ENCODE data around the gene PAX4. TPM values are rescaled to one million over a fixed set of nuclear protein-coding genes. Genes with fewer than 3 reads are reported as not detected.

PAX4 gene
- total and polyA plus RNA-seq, 9 of the 15 experiments (the other 6 are each of a cell fraction or from before 2014, with no cell fraction given): not detected

DNA sequence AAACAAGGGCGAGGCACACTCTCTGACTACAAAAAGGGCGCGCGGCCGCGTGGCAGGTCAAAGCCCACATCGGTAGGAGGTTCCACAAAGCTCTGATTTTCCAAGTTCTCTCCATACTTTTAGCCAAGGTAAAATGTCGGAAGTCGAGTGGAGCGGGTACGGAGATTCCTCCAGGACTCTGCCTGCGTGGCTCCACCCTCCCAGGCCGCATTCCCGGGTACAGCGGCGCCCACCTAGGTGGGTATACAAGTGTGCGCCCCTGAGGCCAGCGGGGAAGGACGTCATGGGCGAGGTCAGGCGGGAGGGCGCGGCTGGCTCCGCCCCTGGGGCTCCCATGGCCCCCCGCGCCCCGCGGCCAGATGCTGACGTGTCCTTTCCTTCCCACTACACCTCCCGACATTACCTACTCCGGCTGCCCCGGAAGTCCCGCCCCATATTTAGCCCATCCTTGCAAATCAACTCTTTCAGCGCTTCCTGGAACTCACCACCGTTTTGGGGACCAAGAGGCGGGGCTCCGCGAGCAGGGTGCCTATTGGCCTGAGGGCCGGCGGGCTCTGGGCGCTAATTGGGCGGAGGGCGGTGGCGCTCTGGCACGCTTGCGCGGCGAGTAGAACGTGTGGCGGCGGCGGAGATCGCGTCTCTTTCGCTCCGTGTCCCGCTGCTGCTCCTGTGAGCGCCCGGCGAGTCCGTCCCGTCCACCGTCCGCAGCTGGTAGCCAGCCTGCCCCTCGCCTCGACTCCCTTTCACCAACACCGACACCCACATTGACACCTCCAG is 33.8 kb upstream of the PAX4 start, which contains the start of gene SND1 (continued):
- TF ChIP-seq, protein P1, sequence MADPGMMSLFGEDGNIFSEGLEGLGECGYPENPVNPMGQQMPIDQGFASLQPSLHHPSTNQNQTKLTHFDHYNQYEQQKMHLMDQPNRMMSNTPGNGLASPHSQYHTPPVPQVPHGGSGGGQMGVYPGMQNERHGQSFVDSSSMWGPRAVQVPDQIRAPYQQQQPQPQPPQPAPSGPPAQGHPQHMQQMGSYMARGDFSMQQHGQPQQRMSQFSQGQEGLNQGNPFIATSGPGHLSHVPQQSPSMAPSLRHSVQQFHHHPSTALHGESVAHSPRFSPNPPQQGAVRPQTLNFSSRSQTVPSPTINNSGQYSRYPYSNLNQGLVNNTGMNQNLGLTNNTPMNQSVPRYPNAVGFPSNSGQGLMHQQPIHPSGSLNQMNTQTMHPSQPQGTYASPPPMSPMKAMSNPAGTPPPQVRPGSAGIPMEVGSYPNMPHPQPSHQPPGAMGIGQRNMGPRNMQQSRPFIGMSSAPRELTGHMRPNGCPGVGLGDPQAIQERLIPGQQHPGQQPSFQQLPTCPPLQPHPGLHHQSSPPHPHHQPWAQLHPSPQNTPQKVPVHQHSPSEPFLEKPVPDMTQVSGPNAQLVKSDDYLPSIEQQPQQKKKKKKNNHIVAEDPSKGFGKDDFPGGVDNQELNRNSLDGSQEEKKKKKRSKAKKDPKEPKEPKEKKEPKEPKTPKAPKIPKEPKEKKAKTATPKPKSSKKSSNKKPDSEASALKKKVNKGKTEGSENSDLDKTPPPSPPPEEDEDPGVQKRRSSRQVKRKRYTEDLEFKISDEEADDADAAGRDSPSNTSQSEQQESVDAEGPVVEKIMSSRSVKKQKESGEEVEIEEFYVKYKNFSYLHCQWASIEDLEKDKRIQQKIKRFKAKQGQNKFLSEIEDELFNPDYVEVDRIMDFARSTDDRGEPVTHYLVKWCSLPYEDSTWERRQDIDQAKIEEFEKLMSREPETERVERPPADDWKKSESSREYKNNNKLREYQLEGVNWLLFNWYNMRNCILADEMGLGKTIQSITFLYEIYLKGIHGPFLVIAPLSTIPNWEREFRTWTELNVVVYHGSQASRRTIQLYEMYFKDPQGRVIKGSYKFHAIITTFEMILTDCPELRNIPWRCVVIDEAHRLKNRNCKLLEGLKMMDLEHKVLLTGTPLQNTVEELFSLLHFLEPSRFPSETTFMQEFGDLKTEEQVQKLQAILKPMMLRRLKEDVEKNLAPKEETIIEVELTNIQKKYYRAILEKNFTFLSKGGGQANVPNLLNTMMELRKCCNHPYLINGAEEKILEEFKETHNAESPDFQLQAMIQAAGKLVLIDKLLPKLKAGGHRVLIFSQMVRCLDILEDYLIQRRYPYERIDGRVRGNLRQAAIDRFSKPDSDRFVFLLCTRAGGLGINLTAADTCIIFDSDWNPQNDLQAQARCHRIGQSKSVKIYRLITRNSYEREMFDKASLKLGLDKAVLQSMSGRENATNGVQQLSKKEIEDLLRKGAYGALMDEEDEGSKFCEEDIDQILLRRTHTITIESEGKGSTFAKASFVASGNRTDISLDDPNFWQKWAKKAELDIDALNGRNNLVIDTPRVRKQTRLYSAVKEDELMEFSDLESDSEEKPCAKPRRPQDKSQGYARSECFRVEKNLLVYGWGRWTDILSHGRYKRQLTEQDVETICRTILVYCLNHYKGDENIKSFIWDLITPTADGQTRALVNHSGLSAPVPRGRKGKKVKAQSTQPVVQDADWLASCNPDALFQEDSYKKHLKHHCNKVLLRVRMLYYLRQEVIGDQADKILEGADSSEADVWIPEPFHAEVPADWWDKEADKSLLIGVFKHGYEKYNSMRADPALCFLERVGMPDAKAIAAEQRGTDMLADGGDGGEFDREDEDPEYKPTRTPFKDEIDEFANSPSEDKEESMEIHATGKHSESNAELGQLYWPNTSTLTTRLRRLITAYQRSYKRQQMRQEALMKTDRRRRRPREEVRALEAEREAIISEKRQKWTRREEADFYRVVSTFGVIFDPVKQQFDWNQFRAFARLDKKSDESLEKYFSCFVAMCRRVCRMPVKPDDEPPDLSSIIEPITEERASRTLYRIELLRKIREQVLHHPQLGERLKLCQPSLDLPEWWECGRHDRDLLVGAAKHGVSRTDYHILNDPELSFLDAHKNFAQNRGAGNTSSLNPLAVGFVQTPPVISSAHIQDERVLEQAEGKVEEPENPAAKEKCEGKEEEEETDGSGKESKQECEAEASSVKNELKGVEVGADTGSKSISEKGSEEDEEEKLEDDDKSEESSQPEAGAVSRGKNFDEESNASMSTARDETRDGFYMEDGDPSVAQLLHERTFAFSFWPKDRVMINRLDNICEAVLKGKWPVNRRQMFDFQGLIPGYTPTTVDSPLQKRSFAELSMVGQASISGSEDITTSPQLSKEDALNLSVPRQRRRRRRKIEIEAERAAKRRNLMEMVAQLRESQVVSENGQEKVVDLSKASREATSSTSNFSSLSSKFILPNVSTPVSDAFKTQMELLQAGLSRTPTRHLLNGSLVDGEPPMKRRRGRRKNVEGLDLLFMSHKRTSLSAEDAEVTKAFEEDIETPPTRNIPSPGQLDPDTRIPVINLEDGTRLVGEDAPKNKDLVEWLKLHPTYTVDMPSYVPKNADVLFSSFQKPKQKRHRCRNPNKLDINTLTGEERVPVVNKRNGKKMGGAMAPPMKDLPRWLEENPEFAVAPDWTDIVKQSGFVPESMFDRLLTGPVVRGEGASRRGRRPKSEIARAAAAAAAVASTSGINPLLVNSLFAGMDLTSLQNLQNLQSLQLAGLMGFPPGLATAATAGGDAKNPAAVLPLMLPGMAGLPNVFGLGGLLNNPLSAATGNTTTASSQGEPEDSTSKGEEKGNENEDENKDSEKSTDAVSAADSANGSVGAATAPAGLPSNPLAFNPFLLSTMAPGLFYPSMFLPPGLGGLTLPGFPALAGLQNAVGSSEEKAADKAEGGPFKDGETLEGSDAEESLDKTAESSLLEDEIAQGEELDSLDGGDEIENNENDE (IDR thresholded peaks at IDR 0.05; ENCODE audit: low read depth, low read length): peak; percentile 25
- peak; percentile 55 to 61; a peak in 3 of 4 replicates for TF ChIP-seq TEAD1 (CRISPR knock-in tag; IDR thresholded peaks at IDR 0.05)
- no peak for TF ChIP-seq FOXA1 (IDR thresholded peaks at IDR 0.05; ENCODE audit: borderline replicate concordance)
- TF ChIP-seq PHF21A (IDR thresholded peaks at IDR 0.05; ENCODE audit: borderline replicate concordance, low read depth): peak; percentile 80; the same call in 1 of the 2 replicates
- TF ChIP-seq, protein P2, sequence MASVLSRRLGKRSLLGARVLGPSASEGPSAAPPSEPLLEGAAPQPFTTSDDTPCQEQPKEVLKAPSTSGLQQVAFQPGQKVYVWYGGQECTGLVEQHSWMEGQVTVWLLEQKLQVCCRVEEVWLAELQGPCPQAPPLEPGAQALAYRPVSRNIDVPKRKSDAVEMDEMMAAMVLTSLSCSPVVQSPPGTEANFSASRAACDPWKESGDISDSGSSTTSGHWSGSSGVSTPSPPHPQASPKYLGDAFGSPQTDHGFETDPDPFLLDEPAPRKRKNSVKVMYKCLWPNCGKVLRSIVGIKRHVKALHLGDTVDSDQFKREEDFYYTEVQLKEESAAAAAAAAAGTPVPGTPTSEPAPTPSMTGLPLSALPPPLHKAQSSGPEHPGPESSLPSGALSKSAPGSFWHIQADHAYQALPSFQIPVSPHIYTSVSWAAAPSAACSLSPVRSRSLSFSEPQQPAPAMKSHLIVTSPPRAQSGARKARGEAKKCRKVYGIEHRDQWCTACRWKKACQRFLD (CRISPR knock-in tag; IDR thresholded peaks at IDR 0.05): peak; percentile 94
- TF ChIP-seq, protein P3, sequence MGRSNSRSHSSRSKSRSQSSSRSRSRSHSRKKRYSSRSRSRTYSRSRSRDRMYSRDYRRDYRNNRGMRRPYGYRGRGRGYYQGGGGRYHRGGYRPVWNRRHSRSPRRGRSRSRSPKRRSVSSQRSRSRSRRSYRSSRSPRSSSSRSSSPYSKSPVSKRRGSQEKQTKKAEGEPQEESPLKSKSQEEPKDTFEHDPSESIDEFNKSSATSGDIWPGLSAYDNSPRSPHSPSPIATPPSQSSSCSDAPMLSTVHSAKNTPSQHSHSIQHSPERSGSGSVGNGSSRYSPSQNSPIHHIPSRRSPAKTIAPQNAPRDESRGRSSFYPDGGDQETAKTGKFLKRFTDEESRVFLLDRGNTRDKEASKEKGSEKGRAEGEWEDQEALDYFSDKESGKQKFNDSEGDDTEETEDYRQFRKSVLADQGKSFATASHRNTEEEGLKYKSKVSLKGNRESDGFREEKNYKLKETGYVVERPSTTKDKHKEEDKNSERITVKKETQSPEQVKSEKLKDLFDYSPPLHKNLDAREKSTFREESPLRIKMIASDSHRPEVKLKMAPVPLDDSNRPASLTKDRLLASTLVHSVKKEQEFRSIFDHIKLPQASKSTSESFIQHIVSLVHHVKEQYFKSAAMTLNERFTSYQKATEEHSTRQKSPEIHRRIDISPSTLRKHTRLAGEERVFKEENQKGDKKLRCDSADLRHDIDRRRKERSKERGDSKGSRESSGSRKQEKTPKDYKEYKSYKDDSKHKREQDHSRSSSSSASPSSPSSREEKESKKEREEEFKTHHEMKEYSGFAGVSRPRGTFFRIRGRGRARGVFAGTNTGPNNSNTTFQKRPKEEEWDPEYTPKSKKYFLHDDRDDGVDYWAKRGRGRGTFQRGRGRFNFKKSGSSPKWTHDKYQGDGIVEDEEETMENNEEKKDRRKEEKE (IDR thresholded peaks at IDR 0.05; ENCODE audit: borderline replicate concordance in 1 of 2, control insufficient read depth in 1 of 2, low read depth in 2 of 2, low read length in 1 of 2): no peak
- TF ChIP-seq ESRRA (IDR thresholded peaks at IDR 0.05; ENCODE audit: borderline replicate concordance, low read depth): peak; percentile 85

All from K562 (cell line).